ENCODE results near the gene ZC3H6.

Gene ZC3H6

GRCh38 chr2:112310906-112311305, 35.5 kb downstream of the ZC3H6 start:
- H2AFZ ChIP-seq (ENCODE audit: low read length): no peak overlapping the region

GRCh38 chr2:112311932-112312331, 36.5 kb downstream of the ZC3H6 start:
- no peaks in the 10 kb centered on the region for H3K9me3 ChIP-seq (ENCODE audit: insufficient read depth, low read depth, low read length)
- no peak overlapping the region for H2AFZ ChIP-seq (ENCODE audit: low read length)
- H3K4me2 ChIP-seq (ENCODE audit: low read depth, low read length, poor library complexity, severe bottlenecking): no peak overlapping the region
- H3K9me2 ChIP-seq (replicated peaks; ENCODE audit: low read depth, low read length): no peaks in the 10 kb centered on the region
- H3K36me3 ChIP-seq (ENCODE audit: insufficient read depth, low read length): peaks cover 6% of the 10 kb centered on the region; the same call in 1 of the 2 replicates
- H3K4me3 ChIP-seq (ENCODE audit: low read length, poor library complexity, severe bottlenecking): no peak overlapping the region
- no peaks in the 10 kb centered on the region for H3K79me2 ChIP-seq (ENCODE audit: insufficient read depth, low read length)
- H3K9ac ChIP-seq (ENCODE audit: low read depth, low read length, poor library complexity, severe bottlenecking): no peak overlapping the region
- no peaks in the 10 kb centered on the region for H3K4me1 ChIP-seq (ENCODE audit: insufficient read depth, low read length, poor library complexity, severe bottlenecking)
- TF ChIP-seq EZH2phosphoT487 (IDR thresholded peaks at IDR 0.05; ENCODE audit: borderline replicate concordance): no peak
- no peak for TF ChIP-seq CTCF (conservative IDR thresholded peaks at IDR 0.05; ENCODE audit: low read length)
- no peaks in the 10 kb centered on the region for H3K27me3 ChIP-seq (ENCODE audit: insufficient read depth, low read length, poor library complexity, severe bottlenecking)
- H3F3A ChIP-seq (ENCODE audit: low read depth): no peaks in the 10 kb centered on the region
- H4K20me1 ChIP-seq (ENCODE audit: insufficient read depth, low read length, poor library complexity, severe bottlenecking): no peaks in the 10 kb centered on the region

More at GRCh38 chr2:112310906-112311305, 35.5 kb downstream of the ZC3H6 start:
- Histone ChIP-seq H3K4me2 (ENCODE audit: low read depth, low read length, poor library complexity, severe bottlenecking) (no peak overlapping the region), H3K79me2 (ENCODE audit: insufficient read depth, low read length) (no peaks in the 10 kb centered on the region), H3K27me3 (ENCODE audit: insufficient read depth, low read length, poor library complexity, severe bottlenecking) (no peaks in the 10 kb centered on the region), H3K9me3 (ENCODE audit: insufficient read depth, low read depth, low read length) (no peaks in the 10 kb centered on the region), H3K4me1 (ENCODE audit: insufficient read depth, low read length, poor library complexity, severe bottlenecking) (no peaks in the 10 kb centered on the region), H3K4me3 (ENCODE audit: low read length, poor library complexity, severe bottlenecking) (no peak overlapping the region), H3K9ac (ENCODE audit: low read depth, low read length, poor library complexity, severe bottlenecking) (no peak overlapping the region), H3K36me3 (ENCODE audit: insufficient read depth, low read length) (peaks cover 6% of the 10 kb centered on the region; the same call in 1 of the 2 replicates), H4K20me1 (ENCODE audit: insufficient read depth, low read length, poor library complexity, severe bottlenecking) (no peaks in the 10 kb centered on the region), H3K9me2 (replicated peaks; ENCODE audit: low read depth, low read length) (no peaks in the 10 kb centered on the region), H3F3A (ENCODE audit: low read depth) (no peaks in the 10 kb centered on the region)
- TF ChIP-seq CTCF (conservative IDR thresholded peaks at IDR 0.05; ENCODE audit: low read length) (no peak), EZH2phosphoT487 (IDR thresholded peaks at IDR 0.05; ENCODE audit: borderline replicate concordance) (no peak)

- H3K79me2 ChIP-seq (ENCODE audit: insufficient read depth, low read length): no peaks in the 10 kb centered on the region
- H3K36me3 ChIP-seq (ENCODE audit: insufficient read depth, low read length): peaks cover 6% of the 10 kb centered on the region; the same call in 1 of the 2 replicates
- H3K27me3 ChIP-seq (ENCODE audit: insufficient read depth, low read length, poor library complexity, severe bottlenecking): no peaks in the 10 kb centered on the region
- no peaks in the 10 kb centered on the region for H3K9me3 ChIP-seq (ENCODE audit: insufficient read depth, low read depth, low read length)
- TF ChIP-seq CTCF (conservative IDR thresholded peaks at IDR 0.05; ENCODE audit: low read length) (no peak), EZH2phosphoT487 (IDR thresholded peaks at IDR 0.05; ENCODE audit: borderline replicate concordance) (no peak)
- H2AFZ ChIP-seq (ENCODE audit: low read length): no peak overlapping the region
- H4K20me1 ChIP-seq (ENCODE audit: insufficient read depth, low read length, poor library complexity, severe bottlenecking): no peaks in the 10 kb centered on the region
- no peaks in the 10 kb centered on the region for H3K4me1 ChIP-seq (ENCODE audit: insufficient read depth, low read length, poor library complexity, severe bottlenecking)
- H3K4me3 ChIP-seq (ENCODE audit: low read length, poor library complexity, severe bottlenecking): no peak overlapping the region
- no peaks in the 10 kb centered on the region for H3K9me2 ChIP-seq (replicated peaks; ENCODE audit: low read depth, low read length)
- no peaks in the 10 kb centered on the region for H3F3A ChIP-seq (ENCODE audit: low read depth)
- H3K9ac ChIP-seq (ENCODE audit: low read depth, low read length, poor library complexity, severe bottlenecking): no peak overlapping the region
- H3K4me2 ChIP-seq (ENCODE audit: low read depth, low read length, poor library complexity, severe bottlenecking): no peak overlapping the region
These were observed 37.4 kb downstream of the ZC3H6 start for GRCh38 chr2:112312821-112313220.
